Frontal cortex (tissue), 4 donors: Measurements from ENCODE around the gene NRF1. TPM values are rescaled to one million over a fixed set of nuclear protein-coding genes. Genes with fewer than 3 reads are reported as not detected.
A peak's percentile ranks its signal among the peaks of the same experiment; 100 is the strongest.

Source experiments
- DNase-seq, 2 donors: peaks; one replicate each; pipeline ENCODE4 v3.0.0; 2012; ENCODE audit warnings: low spot score in 2 of 2
- FAIRE-seq: peaks from 2 replicates; lab custom pipeline; 2012; peaks lifted over from hg19 to GRCh38; lab: Jason Lieb, UNC
- total RNA-seq: library from RNA; depleted of rRNA; stranded (reverse); fragments of >200 nt; gene quantifications from one replicate; pipeline ENCODE4 v1.2.3, GENCODE V29; 2014
- donor health status: control.
- donor health status: control.
- donor health status: control.

The NRF1 gene
- total RNA-seq, 1 donor from 2014 or later = 19.2 TPM

GRCh38 chr7:129721068-129721467, 109.5 kb downstream of the NRF1 start:
- FAIRE-seq = no peak

GRCh38 chr7:129723679-129724078, 112.2 kb downstream of the NRF1 start:
- FAIRE-seq = no peak

More at GRCh38 chr7:129721068-129721467, 109.5 kb downstream of the NRF1 start:
- DNase-seq = no peak

GRCh38 chr7:129724796-129725195, 113.3 kb downstream of the NRF1 start:
- DNase-seq (no peak), FAIRE-seq (no peak)

More at GRCh38 chr7:129723679-129724078, 112.2 kb downstream of the NRF1 start:
- no peak for DNase-seq

- DNase-seq (no peak), FAIRE-seq (no peak)
Observed at GRCh38 chr7:129728875-129729467, 117.5 kb downstream of the NRF1 start.

GRCh38 chr7:129729511-129729910, 118.0 kb downstream of the NRF1 start:
- DNase-seq = no peak
- no peak for FAIRE-seq

GRCh38 chr7:129730159-129730558, 118.6 kb downstream of the NRF1 start:
- no peak for FAIRE-seq

GRCh38 chr7:129734400-129734799, 122.9 kb downstream of the NRF1 start:
- DNase-seq (no peak), FAIRE-seq (no peak)

More at GRCh38 chr7:129730159-129730558, 118.6 kb downstream of the NRF1 start:
- DNase-seq = no peak

- no peak for FAIRE-seq
Observed at GRCh38 chr7:129739427-129739826, 127.9 kb downstream of the NRF1 start.

GRCh38 chr7:129740574-129741410, 129.3 kb downstream of the NRF1 start:
- FAIRE-seq = no peak
- no peak for DNase-seq

More at GRCh38 chr7:129739427-129739826, 127.9 kb downstream of the NRF1 start:
- peak in 1 of 2 donors; percentile 34 for DNase-seq

- FAIRE-seq (no peak), DNase-seq (no peak)
Observed at GRCh38 chr7:129741743-129742213, 130.3 kb downstream of the NRF1 start.

- FAIRE-seq (no peak), DNase-seq (no peak)
Observed at GRCh38 chr7:129742256-129742655, 130.7 kb downstream of the NRF1 start.

GRCh38 chr7:129746857-129747529, 135.5 kb downstream of the NRF1 start:
- no peak for DNase-seq

GRCh38 chr7:129748356-129749109, 137.0 kb downstream of the NRF1 start:
- DNase-seq (no peak), FAIRE-seq (no peak)

More at GRCh38 chr7:129746857-129747529, 135.5 kb downstream of the NRF1 start:
- no peak for FAIRE-seq

- no peak for FAIRE-seq
- no peak for DNase-seq
Observed at GRCh38 chr7:129750091-129750490, 138.6 kb downstream of the NRF1 start.

- no peak for FAIRE-seq
- no peak for DNase-seq
Observed at GRCh38 chr7:129750501-129750900, 139.0 kb downstream of the NRF1 start.

GRCh38 chr7:129751916-129752315, 140.4 kb downstream of the NRF1 start:
- no peak for FAIRE-seq
- no peak for DNase-seq

- FAIRE-seq (no peak), DNase-seq (no peak)
Observed at GRCh38 chr7:129752760-129753159, 141.2 kb downstream of the NRF1 start.

GRCh38 chr7:129754406-129754805, 142.9 kb downstream of the NRF1 start:
- no peak for DNase-seq
- FAIRE-seq = no peak

GRCh38 chr7:129757991-129758390, 146.5 kb downstream of the NRF1 start:
- FAIRE-seq (no peak), DNase-seq (no peak)
